LHCN-M2 (cell line): Measurements from ENCODE around the gene NAA80. TPM values are rescaled to one million over a fixed set of nuclear protein-coding genes. Genes with fewer than 3 reads are reported as not detected.
"Not testable (repeated sequence)": the region's sequence is repeated elsewhere in the genome, so short reads cannot be mapped to it uniquely, and the experiment has no call there.

Source experiments
- DNase-seq: peaks from one replicate; pipeline ENCODE4 v3.0.0-alpha.2; 2012; ENCODE audit warnings: low read depth
- total RNA-seq: library from RNA; depleted of rRNA; stranded (reverse); fragments of >200 nt; gene quantifications from 2 replicates; pipeline ENCODE4 v1.2.3, GENCODE V29; 2014

NAA80 gene
- total RNA-seq, 1 experiment from 2014 or later, result 12.7 TPM

DNA sequence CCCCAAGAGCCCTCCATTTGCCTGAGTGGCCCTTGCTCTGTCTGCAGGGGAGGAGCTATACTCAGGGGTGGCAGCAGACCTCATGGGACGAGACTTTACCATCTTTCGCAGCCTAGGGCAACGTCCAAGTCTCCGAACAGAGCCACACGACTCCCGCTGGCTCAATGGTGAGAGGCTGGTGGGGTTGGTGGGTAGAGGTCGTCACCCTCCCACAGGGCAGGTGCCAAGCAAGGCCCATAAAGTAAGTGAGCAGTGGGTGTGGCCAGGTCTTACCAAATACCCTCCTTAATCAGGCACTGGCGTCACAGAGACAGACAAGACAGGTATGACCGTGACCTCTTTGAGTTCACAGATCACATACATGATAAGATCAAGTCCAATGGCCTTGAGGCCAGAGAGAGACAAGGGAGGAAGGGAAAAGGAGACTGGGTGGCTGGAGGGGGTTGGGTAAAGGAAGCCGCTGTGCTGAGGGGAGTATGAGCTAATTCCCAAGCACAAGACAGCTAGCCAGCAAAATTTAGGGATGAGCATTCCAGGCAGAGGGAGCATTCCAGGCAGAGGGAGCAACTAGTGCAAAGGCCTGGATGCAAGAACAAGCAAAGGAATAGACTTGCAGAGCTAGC, 27.8 kb downstream of the NAA80 start:
- no peak for DNase-seq

- DNase-seq, result peak; percentile 46
Measured at GRCh38 chr3:50270422-50271224, 28.6 kb downstream of the NAA80 start.

GRCh38 chr3:50269977-50270413, 29.2 kb downstream of the NAA80 start:
- DNase-seq, result peak; percentile 51

DNA sequence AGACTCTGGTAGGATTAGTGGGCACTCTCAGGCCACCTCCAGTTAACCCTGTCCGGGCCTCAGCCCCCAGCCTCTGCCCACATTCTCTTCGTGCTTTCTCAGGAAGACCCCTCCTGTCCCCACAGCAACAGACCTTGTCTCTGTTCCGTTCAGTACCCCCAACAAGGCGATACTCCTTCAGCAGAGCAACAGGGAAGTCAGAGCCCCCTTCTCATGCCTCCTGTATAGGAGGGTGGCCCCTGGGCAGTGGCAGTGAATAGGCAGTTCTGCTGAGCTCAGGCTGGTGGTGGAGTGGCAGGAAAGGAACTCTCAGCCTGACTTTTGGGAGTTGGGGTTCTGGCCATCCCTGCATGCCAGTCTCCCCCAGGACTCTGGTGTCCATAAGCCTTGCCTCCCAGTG, 29.7 kb downstream of the NAA80 start:
- DNase-seq, result no peak

DNA sequence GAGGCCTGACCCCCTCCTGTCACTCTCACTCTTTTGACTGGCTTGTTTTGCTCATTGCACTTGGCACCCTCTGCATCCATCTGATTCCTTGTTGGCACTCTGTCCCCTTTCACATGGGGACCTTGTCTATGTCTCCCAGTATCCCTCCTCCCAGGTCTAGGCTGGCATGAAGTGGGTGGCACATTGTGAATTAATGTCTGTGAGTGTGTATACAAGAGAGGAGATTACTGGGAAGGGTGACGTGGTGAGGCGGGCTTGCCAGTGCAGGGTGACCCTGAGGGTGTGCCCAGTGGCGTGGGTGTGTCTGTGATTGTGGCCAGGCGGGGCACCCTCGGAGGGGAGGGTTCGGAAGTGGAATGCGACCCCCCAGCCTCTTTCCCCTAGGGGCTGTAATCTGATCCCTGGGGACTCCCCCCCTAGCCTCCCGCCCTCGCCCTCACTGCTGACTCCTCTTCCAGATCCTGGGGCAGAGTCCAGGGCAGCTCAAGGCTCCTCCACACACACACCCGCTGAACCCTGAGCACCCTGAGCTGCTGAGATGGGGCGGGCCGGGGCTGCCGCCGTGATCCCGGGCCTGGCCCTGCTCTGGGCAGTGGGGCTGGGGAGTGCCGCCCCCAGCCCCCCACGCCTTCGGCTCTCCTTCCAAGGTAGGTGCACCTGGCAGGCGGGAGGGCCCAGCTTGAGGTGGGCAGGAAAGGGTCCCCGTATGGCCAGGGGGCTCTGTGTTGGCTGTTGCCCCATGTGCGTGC, 30.3 kb downstream of the NAA80 start, which contains the start of gene SEMA3B:
Gene SEMA3B (plus strand): TSS at position 445 of the 749 bp plus-strand sequence. CDS start 94 bp downstream, at position 539.
- no peak for DNase-seq

DNA sequence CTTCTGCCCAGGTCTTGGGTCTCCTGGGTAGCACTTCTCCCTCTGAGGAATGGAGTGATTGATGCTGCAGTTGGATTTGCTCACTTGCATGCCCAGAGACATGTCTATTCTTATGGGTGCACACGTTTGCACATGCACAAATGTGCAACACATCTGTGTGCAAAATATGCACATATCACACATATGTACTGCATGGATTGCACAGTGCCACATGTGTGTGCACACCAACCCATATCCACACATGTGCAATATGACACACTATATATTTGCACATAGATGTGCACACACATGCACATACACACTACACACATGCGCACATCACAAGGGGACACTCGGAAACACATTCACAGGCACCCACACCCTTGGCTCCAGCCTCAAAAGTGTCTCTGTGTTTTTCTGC, 30.9 kb downstream of the NAA80 start:
- DNase-seq, result no peak

DNA sequence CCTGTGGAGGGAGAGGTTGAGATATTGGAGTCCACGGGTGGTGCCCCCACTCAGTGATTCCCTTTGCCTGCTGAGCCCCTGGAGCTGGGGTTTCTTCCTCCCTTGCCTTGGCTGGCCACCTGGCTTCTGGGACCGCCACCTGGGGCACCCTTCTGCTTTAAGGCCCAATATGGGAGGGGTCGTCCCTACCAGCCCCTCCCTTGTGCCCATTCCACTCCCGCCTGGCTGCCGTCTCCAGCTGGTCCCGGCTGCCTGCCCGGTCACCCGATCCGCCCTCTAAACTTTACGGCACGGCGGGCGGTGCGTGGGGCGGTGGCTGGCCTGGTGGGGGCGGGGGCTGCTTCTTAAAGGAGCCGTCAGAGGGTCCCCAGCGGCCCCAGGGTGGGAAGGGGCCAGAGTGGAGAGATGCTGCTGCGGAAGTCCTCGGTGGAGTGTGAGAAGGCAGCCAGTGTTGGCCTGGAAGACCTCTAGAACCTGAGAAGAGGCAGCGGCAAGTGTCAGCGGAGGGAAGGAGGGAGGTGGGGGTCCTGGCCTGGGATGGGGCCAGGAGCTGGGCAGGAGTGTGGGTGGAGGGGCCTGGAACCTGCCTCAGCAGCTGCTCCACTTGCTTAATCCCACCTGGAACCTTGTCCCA, 31.8 kb downstream of the NAA80 start:
- DNase-seq, result no peak

- no peak for DNase-seq
Measured at GRCh38 chr3:50266836-50267235, 32.4 kb downstream of the NAA80 start.

GRCh38 chr3:50266017-50266416, 33.2 kb downstream of the NAA80 start:
- DNase-seq, result no peak

DNA sequence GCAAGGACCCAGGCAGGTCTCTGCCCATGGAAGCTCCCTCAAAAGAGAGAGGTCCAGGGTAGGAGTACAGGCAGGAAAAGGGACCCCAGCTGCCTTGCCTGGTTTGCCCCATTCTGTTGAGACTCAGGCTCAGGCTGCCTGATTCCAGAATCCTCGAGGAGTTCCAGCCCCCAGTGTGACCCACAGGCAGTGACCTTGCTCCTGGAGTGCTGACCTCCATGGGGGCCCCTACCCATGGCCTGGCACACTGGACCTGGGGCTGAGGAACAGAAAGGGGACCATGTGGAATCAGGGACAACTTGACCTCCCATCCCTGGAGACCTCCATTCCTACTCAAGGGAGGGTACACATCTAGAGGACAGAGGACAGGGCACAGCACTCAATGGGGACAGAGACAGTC, 33.6 kb downstream of the NAA80 start:
- DNase-seq, result no peak

DNA sequence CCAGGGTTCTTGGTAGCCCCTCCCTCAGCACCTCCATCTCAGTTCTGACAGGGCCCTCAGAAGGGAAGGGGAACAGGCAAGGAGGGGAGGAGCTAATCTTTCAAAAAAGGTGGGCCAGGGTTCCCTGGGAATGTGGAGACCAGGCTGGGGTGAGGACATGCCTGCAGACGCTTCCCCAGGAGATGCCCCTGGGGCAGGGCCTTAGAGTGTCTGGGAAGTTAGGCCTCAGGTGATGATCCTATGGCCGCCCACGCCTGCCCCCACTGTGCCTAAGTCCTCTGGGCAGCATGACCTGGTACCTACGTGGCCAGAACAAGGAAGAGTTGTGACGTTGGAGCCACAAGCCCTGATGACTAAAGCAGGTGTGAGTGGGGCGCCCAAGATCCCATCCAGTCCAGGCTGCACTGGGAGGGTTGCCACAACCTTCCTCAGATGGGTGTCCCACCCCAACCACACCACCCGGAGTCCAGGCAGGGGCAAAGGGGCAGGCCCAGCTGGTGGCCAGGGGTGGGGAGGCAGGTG, 34.2 kb downstream of the NAA80 start:
- DNase-seq, result no peak

GRCh38 chr3:50264383-50264963, 34.7 kb downstream of the NAA80 start:
- peak; percentile 78 for DNase-seq

DNA sequence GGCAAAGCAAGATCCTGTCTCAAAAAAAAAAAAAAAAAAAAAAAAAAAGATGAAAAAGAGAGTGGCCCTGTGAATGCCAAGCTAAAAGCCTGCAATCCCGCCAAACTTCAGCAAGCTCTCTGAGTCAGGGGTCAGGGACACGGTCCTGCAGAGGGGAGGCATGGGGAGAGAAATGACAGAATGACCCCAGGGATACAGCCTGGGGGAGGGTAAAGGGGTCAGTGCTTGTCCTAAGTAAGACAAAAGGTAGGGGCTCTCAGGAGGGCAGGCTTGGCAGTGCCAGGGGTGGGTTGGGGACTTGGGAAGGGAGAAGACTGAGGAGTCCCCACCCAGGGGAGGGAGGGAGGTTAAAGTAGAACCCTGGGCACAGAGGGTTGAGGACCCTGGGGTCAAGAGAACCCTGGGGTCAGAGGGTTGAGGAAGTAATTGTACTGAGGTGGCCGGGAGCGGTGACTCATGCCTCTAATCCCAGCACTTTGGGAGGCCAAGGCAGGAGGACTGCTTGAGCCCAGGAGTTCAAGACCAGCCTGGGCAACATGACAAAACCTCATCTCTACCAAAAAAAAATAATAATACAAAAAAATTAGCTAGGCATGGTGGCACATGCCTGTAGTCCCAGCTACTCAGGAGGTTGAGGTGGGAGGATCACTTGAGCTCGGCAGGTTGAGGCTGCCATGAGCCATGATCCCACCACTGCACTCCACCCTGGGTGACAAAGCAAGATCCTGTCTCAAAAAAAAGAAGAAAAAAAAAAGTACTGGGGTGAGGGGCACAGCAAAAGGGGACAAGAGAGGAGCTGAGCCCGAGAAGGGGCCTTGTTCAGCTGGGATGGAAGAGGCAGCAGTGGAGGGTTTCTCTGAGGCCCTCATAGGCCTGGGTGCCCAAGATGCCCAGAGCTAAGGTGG, 35.5 kb downstream of the NAA80 start:
- DNase-seq, result no peak

DNA sequence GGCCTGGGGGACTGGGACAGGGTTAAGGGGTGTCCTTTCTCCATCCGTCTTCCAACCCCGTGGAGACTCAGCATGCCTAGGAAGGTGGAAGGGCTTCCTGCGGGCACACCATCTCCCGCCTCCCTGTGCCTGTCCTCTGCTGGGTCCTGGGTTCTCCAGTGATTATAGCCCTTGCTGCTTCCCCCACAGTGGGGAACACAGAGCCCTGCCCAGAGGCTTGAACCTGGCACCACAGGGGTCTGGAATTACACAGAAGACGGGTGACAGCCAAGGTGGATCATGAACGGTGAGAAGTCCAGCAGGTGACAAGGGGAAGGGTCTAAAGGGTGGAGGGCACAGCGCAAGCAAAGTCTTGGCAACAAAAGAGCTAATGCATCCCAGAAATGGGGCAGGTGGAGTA, 36.4 kb downstream of the NAA80 start:
- DNase-seq, result no peak

- not testable (repeated sequence) for DNase-seq
Measured at GRCh38 chr3:50262200-50262599, 37.0 kb downstream of the NAA80 start.

DNA sequence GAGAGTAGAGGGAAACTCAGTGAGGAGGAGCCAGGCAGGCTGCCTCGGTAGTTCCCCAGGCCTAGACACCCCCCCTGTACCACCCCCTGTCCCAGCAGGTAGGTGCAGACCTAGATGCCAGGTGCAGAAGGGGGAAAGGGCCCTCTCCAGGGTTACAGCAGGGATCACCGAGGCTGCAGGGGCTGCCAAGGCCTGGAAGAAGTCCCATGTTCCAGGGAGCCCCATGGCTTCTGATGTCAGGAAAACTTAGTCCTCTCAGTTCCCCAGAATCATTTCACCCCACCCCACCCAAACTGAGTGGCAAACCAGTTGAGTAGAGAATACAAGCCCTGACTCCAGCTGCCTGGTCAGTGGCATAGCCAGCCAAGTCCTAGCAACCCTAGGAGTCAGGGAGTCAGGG, 37.7 kb downstream of the NAA80 start:
- no peak for DNase-seq

GRCh38 chr3:50260942-50261441, 38.2 kb downstream of the NAA80 start:
- DNase-seq, result no peak

GRCh38 chr3:50260027-50260941, 38.9 kb downstream of the NAA80 start:
- DNase-seq, result peak; percentile 85
